ENCODE results near the gene RCSD1.

The RCSD1 gene

GRCh38 chr1:167666416-167666815, 36.4 kb downstream of the RCSD1 start:
- no peak for DNase-seq (ENCODE audit: low read depth in 2 of 2)

- DNase-seq (ENCODE audit: low read depth in 2 of 2) = no peak
These were observed 37.5 kb downstream of the RCSD1 start for GRCh38 chr1:167667536-167667935.

GRCh38 chr1:167668108-167668507, 38.1 kb downstream of the RCSD1 start:
- DNase-seq (ENCODE audit: low read depth in 2 of 2) = no peak

- DNase-seq (ENCODE audit: low read depth in 2 of 2) = no peak
These were observed 39.4 kb downstream of the RCSD1 start for GRCh38 chr1:167669209-167670124.

- DNase-seq (ENCODE audit: low read depth in 2 of 2) = no peak
These were observed 40.5 kb downstream of the RCSD1 start for GRCh38 chr1:167670563-167670962.

- no peak for DNase-seq (ENCODE audit: low read depth in 2 of 2)
These were observed 41.9 kb downstream of the RCSD1 start for GRCh38 chr1:167671727-167672511.

GRCh38 chr1:167672831-167673230, 42.8 kb downstream of the RCSD1 start:
- DNase-seq (ENCODE audit: low read depth in 2 of 2) = no peak

- no peak for DNase-seq (ENCODE audit: low read depth in 2 of 2)
These were observed 43.2 kb downstream of the RCSD1 start for GRCh38 chr1:167673265-167673664.

- DNase-seq (ENCODE audit: low read depth in 2 of 2) = no peak
These were observed 44.1 kb downstream of the RCSD1 start for GRCh38 chr1:167674156-167674555.

- no peak for DNase-seq (ENCODE audit: low read depth in 2 of 2)
These were observed 45.4 kb downstream of the RCSD1 start for GRCh38 chr1:167675440-167675839.

- no peak for DNase-seq (ENCODE audit: low read depth in 2 of 2)
These were observed 46.3 kb downstream of the RCSD1 start for GRCh38 chr1:167676205-167676915.

GRCh38 chr1:167676916-167677848, 47.1 kb downstream of the RCSD1 start:
- no peak for DNase-seq (ENCODE audit: low read depth in 2 of 2)

- DNase-seq (ENCODE audit: low read depth in 2 of 2) = no peak
These were observed 48.4 kb downstream of the RCSD1 start for GRCh38 chr1:167678422-167678821.

- DNase-seq (ENCODE audit: low read depth in 2 of 2) = no peak
These were observed 48.8 kb downstream of the RCSD1 start for GRCh38 chr1:167678838-167679237.

- no peak for DNase-seq (ENCODE audit: low read depth in 2 of 2)
These were observed 49.7 kb downstream of the RCSD1 start for GRCh38 chr1:167679714-167680113.

- DNase-seq (ENCODE audit: low read depth in 2 of 2) = no peak
These were observed 51.0 kb downstream of the RCSD1 start for GRCh38 chr1:167681024-167681423.

GRCh38 chr1:167681451-167682098, 51.5 kb downstream of the RCSD1 start:
- no peak for DNase-seq (ENCODE audit: low read depth in 2 of 2)

- no peak for DNase-seq (ENCODE audit: low read depth in 2 of 2)
These were observed 53.2 kb downstream of the RCSD1 start for GRCh38 chr1:167683226-167683625.

GRCh38 chr1:167683641-167684502, 53.8 kb downstream of the RCSD1 start:
- no peak for DNase-seq (ENCODE audit: low read depth in 2 of 2)

- DNase-seq (ENCODE audit: low read depth in 2 of 2) = no peak
These were observed 55.8 kb downstream of the RCSD1 start for GRCh38 chr1:167685844-167686243.

All from stimulated activated CD4-positive, alpha-beta T cell treated with anti-CD3 and anti-CD28 coated beads, Interleukin-1b, Interleukin-23, amount 100 ng/mL, for 4 hours (primary cell).